Erythroblast (primary cell): ENCODE results near the gene FAHD2A.

ENCODE experiments used
- GATA1 ChIP-seq: IDR thresholded peaks from 2 replicates; pipeline ENCODE4 v1.6.1; 2011; ENCODE audit warnings: low read depth, mild to moderate bottlenecking, control low read depth, low read length, moderate library complexity
- POLR2A ChIP-seq: IDR thresholded peaks from 2 replicates; pipeline ENCODE4 v1.6.1; 2011; ENCODE audit warnings: mild to moderate bottlenecking, low read length

DNA sequence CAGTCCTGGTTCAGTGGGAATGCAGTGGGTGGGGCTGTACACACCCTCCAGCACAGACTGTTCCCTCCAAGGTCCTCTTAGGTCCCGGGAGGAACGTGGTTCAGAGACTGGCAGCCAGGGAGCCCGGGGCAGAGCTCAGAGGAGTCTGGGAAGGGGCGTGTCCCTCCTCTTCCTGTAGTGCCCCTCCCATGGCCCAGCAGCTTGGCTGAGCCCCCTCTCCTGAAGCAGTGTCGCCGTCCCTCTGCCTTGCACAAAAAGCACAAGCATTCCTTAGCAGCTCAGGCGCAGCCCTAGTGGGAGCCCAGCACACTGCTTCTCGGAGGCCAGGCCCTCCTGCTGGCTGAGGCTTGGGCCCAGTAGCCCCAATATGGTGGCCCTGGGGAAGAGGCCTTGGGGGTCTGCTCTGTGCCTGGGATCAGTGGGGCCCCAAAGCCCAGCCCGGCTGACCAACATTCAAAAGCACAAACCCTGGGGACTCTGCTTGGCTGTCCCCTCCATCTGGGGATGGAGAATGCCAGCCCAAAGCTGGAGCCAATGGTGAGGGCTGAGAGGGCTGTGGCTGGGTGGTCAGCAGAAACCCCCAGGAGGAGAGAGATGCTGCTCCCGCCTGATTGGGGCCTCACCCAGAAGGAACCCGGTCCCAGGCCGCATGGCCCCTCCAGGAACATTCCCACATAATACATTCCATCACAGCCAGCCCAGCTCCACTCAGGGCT, 17.5 kb upstream of the FAHD2A start:
- no peak for TF ChIP-seq POLR2A
- no peak for TF ChIP-seq GATA1
